GM21390 (cell line): Measurements from ENCODE around the gene TGFB2.
A peak's percentile ranks its signal among the peaks of the same experiment; 100 is the strongest.

ENCODE experiments used
- ATAC-seq: cut with Tn5 transposase; IDR thresholded peaks from one replicate; pipeline ENCODE4 v1.9.1; 2021; ENCODE audit not compliant: unreplicated experiment

TGFB2 gene

GRCh38 chr1:218330043-218330623 is 15.0 kb upstream of the TGFB2 start:
- ATAC-seq, result peak; percentile 65

GRCh38 chr1:218332416-218332815 is 12.7 kb upstream of the TGFB2 start:
- no peak for ATAC-seq

GRCh38 chr1:218336328-218336727 is 8.8 kb upstream of the TGFB2 start:
- ATAC-seq, result no peak

- no peak for ATAC-seq
These were observed 5.8 kb upstream of the TGFB2 start for GRCh38 chr1:218339267-218339831.

GRCh38 chr1:218341325-218341724 is 3.8 kb upstream of the TGFB2 start:
- no peak for ATAC-seq

GRCh38 chr1:218342091-218342490 is 3.0 kb upstream of the TGFB2 start:
- ATAC-seq, result no peak

- peak; percentile 61 for ATAC-seq
These were observed 696 bp downstream of the TGFB2 start for GRCh38 chr1:218345673-218346390.

GRCh38 chr1:218346391-218347204 is 1.5 kb downstream of the TGFB2 start:
- ATAC-seq, result no peak

GRCh38 chr1:218347336-218347722 is 2.2 kb downstream of the TGFB2 start:
- ATAC-seq, result no peak

GRCh38 chr1:218347723-218348627 is 2.8 kb downstream of the TGFB2 start:
- ATAC-seq, result no peak

- ATAC-seq, result no peak
These were observed 3.5 kb downstream of the TGFB2 start for GRCh38 chr1:218348628-218349071.

GRCh38 chr1:218349348-218350034 is 4.4 kb downstream of the TGFB2 start:
- ATAC-seq, result no peak

GRCh38 chr1:218350035-218350525 is 4.9 kb downstream of the TGFB2 start:
- no peak for ATAC-seq

- ATAC-seq, result no peak
These were observed 5.7 kb downstream of the TGFB2 start for GRCh38 chr1:218350801-218351266.

GRCh38 chr1:218351391-218352074 is 6.4 kb downstream of the TGFB2 start:
- ATAC-seq, result peak; percentile 78

GRCh38 chr1:218352075-218352438 is 6.9 kb downstream of the TGFB2 start:
- ATAC-seq, result no peak

GRCh38 chr1:218353656-218354055 is 8.5 kb downstream of the TGFB2 start:
- ATAC-seq, result no peak

GRCh38 chr1:218355278-218355677 is 10.1 kb downstream of the TGFB2 start:
- ATAC-seq, result no peak

- ATAC-seq, result no peak
These were observed 12.2 kb downstream of the TGFB2 start for GRCh38 chr1:218357211-218357892.
